ENCODE results near the gene FAM120B. TPM values are rescaled to one million over a fixed set of nuclear protein-coding genes. Genes with fewer than 3 reads are reported as not detected.

The FAM120B gene
- total RNA-seq, 1 donor from 2014 or later = 32.8 TPM

- DNase-seq = no peak
Measured at GRCh38 chr6:170286934-170287265, 19.7 kb upstream of the FAM120B start.

DNA sequence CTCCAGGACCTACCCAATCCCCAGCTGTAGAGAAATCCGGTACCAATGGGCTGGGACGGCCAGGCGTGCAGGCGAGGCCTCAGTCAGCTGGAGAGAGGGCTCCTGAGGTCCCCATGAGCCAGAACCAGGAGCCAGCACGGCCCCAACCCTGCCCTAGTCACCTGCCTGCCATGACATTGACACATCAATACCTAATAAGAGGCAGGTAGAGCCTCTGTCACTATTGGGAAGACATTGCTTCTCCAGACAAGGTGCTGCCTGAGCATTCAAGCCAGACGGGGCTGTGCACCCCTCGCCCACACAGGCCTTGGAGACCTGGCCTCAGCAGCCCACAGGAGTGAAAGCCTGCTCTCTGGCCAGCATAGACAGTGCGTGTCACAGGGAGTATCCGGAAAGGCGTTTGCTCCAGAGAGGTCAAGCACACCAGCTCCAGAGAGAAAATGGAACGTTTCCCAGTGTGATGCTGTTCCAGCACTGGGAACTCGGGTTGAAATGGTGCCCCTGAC, 19.1 kb upstream of the FAM120B start:
- no peak for DNase-seq

DNA sequence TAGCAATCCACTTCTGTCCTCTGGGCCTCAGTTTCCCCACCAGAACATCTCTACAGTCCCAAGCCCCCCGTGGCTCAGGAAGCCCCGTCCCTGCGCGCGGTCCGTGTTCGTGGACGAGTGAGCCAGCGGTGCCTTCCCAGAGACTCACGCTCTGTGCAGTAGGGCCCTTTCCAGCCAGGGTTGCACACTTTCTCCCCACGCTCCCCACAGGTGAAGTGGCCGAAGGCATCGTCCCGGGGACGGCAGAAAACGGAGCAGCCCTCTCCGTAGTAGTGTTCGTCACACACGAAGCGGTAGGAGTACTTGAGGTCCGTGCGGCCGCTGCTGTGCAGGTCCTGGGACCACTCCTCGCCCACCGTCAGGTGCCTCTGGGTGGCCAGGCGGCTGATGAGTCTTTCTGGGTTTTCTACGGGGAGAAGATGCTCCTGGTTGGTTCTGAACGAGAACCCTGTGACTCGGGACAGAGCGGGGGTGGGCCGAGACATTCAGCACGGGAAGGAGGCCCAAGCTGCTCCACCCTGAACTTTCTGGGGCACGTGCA, 18.4 kb upstream of the FAM120B start:
- no peak for DNase-seq

DNA sequence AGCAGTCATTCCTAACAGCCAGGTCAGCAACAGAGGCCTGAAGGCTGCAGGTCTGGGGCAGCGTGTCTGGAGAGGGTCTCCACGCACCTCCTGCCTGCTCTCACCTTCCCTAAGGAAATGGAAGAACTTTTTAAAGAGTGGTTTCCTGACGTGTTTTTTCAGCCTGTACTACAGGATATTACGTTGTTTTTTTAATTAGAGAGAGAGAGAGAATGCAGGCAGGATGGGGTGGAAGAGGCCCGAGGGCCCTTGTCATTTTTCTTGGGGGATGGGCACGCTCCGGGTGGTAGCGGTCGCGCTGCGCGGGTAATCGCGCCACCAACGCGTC, 17.7 kb upstream of the FAM120B start:
- DNase-seq = no peak

DNA sequence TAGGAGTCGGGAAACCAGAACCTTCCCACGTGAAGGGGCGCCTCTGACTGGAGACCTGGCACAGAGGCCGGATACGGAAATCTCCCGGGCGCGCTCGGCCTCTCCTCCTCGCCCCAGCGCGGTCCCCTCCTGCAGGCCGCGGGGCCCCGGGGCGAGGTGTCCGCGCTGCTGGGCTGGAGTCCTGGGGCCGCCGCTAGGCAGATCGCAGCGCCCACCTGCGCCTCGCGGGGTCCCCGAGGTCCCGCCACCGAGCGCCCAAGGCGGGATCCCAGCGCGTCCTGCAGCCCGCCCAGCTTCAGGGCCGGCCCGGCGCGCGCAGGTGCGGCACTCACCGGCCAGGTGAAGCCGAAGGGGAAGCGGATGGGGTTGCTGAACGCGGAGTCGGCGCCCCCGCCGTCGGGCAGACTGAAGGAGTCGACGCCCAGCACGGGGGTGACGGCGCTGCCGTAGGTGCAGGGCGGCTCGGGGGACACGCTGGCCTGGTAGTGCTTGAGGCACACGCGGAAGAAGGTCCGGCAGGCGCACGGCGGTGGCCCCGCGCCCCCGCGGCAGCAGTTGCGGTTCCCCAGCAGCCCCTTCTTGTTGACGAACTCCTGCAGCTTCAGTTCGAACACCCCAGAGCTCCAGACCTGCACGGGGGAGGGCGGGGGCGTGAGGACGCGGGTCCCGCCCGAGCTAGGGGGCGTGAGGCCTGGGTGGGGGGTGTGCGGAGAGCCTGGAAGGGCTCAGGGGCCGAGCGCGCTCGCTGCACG, 17.2 kb upstream of the FAM120B start:
- no peak for DNase-seq

DNA sequence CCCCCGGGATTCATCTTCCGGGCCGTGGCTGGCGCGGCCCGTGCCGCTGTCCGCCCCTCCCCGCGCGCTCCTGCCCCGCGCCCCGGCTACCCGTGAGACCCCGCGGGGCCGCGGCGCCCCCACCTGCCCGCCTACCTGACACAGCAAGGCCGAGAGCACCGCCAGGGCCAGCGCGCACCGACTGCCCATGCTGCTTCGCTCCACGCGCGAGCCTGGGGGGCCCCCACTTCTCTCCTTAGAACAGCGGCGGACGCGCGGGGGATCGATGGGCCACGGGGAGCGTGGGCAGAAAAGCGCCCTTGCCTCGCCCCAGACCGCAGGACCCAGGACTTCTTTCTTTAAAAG, 16.6 kb upstream of the FAM120B start:
- no peak for DNase-seq

GRCh38 chr6:170290296-170291128, 16.0 kb upstream of the FAM120B start, which contains the start of gene DLL1:
TSS of gene DLL1 (minus strand) at chr6:170291078. CDS start at chr6:170290139, 939 bp downstream.
- DNase-seq = peak; percentile 81

- DNase-seq = peak; percentile 86
Measured at GRCh38 chr6:170291271-170292110, 15.1 kb upstream of the FAM120B start.

- no peak for DNase-seq
Measured at GRCh38 chr6:170292111-170292406, 14.5 kb upstream of the FAM120B start.

DNA sequence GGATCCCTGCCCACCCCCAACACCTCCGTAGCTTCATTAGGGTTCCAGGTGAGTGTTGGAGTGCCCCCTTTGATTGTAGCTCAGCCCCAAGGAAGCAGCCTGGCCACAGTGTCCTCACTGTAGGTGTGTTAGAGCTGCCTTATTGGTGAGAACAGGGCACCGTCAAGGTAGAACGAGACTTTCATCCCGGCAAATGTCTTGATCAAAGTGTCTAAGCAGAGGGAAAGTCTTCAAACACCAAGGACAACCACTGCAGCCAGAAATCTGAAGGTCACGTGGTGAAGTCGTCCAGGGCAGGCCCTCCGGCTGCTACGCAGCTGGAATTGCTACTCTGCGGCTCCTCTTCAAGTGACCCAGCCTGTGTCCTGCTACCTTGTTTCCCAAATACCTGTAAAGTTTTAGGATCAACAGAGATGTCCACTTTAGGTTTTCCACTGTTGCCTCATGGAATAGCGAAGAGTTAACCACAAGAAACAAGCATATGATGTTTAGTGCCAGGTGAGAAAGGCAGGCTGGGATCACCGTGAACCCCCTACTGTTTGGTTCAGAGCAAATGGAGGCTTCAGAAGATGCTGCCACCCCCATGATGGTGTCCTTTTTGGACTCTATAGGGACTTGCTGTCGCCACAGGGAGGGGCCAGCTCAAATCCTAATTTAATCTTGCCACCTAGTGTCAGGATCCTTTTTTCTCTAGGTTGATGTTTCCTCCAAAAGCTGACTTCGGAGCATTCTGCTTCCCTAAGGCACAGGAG, 14.0 kb upstream of the FAM120B start:
- DNase-seq = peak; percentile 66

GRCh38 chr6:170293341-170294231, 13.0 kb upstream of the FAM120B start:
- no peak for DNase-seq

DNA sequence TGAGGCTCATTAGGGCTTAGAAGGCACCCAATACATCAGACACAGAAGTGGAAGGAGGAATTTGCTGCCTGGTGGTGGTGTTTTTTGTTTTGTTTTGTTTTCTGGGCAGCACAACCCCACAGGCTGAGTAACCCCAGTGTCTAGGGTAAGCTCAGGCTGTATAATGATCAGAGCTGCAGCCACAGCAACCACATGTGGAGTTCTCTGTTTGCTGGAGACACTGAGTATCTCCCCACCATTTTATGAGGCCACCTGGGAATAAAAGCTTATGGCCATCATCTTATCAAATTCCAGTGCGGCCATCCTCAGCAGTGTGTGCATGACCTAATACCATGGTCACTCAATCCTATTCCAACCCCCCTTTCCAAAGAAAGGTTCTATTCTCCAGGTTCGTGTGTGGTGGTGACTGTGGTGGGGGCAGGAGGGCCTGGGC, 12.2 kb upstream of the FAM120B start:
- no peak for DNase-seq

GRCh38 chr6:170294813-170295509, 11.6 kb upstream of the FAM120B start:
- DNase-seq = peak; percentile 33

DNA sequence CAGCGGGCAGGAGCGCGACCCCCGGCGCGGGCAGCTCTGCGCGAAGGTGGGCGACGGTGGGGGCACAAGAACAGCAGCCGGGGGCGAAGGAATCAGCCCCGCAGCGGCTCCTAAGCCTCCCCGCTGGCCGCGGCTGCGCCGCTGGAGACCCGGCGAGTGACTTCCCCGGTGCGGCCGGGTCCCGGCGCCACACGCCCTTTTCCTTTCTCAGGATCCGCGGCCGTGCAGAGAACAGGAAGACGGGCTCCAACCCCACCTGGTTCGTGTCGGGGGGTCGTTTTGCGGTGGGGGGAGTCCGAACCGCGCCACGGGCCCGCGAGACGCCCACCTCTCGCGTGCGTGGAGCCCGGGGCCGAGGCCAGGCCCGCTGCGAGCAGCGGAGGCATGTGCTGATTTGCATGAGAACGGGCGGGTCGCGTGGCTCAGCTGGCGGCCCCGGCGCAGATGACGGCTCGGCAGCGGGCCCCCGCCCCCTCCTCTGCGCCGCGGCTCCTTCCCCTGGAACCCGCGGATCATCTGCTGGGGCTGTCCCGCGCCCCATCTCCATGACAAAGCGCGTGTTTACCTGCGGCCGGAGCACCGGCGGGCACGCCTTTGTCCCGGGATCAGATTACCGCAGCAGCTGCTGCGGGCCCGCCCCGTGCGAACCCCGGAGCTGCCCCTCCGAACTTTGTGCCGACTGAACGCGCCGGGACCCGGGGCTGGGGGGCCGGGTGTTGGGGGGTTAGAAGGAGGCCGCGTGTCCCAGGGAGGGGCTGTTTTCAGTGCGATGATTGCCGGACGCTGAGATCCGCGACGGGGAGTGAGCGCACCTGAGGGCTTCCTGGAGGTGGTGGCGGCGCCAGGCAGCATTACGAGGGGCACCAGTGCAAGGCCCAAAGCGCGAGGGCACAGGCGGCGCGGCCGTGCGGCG, 10.8 kb upstream of the FAM120B start:
- DNase-seq = peak; percentile 73

- no peak for DNase-seq
Measured at GRCh38 chr6:170296423-170296745, 10.2 kb upstream of the FAM120B start.

GRCh38 chr6:170296746-170297575, 9.6 kb upstream of the FAM120B start:
- peak; percentile 63 for DNase-seq

DNA sequence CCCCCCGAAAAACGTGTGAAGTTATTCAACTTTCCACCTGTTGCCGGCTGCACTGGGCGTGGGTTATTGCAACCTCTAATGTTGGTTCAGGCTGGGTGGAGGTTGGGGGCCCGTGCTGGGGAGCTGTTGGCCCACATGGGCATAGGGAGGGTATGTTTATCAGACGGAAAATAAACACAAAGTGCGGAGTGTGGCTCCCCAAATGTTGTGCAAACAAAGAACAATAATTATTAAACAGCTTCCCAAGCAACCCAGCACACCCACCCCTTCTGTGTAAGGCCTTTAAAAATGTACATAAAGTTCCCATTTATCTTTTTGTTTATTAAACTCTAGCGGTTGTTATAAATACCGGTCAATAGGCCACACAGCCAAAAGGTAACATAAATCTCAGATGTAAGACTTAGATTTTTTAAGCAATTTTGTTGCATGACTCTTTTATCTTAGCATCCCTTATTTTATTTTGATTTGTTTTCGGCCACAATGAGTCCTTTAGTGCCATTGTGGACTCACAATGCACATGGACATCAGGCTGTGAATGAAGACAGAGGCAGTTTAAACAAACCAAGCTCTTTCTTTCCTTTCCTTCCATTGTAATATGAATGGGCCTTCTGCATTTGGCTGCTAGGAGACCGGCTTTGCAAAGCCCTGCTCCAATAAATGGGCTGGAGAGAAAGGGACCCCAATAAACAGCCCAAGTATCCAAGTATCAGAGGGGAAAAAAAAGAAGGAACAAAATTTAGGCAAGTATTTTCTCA, 8.8 kb upstream of the FAM120B start:
- no peak for DNase-seq
